Neural cell (in vitro differentiated cells): ENCODE measurements around the gene P4HA3. TPM values are rescaled to one million over a fixed set of nuclear protein-coding genes. Genes with fewer than 3 reads are reported as not detected.

ENCODE experiments used
- H2AFZ ChIP-seq: fragments of 200-600, 300-800 bp; sonication (generic), shearing (Covaris generic); 2 replicates; pipeline ENCODE4 v1.6.0; 2014; ENCODE audit warnings: low read depth, mild to moderate bottlenecking, antibody characterized with exemption, low read length, moderate library complexity
- H3F3A ChIP-seq: fragments of 200-600 bp; shearing (Covaris generic); 2 replicates; pipeline ENCODE4 v1.6.1; 2016; ENCODE audit warnings: mild to moderate bottlenecking, moderate library complexity, mixed read lengths, antibody characterized with exemption, low read length; ENCODE audit not compliant: insufficient read depth, poor library complexity, severe bottlenecking
- H3K27ac ChIP-seq: fragments of 200-600, 300-800 bp; sonication (generic), shearing (Covaris generic); 2 replicates; pipeline ENCODE4 v1.5.1; 2014; ENCODE audit warnings: mild to moderate bottlenecking, low read length, moderate library complexity
- H3K27me3 ChIP-seq: fragments of 300-800, 200-600 bp; sonication (generic), shearing (Covaris generic); 2 replicates; pipeline ENCODE4 v1.6.0; 2014; ENCODE audit warnings: mild to moderate bottlenecking, low read depth, low read length, moderate library complexity; ENCODE audit not compliant: insufficient read depth
- H3K36me3 ChIP-seq: fragments of 300-800, 200-600 bp; sonication (generic), shearing (Covaris generic); 2 replicates; pipeline ENCODE4 v1.5.1; 2014; ENCODE audit warnings: mild to moderate bottlenecking, antibody characterized with exemption, low read length, moderate library complexity; ENCODE audit not compliant: insufficient read depth
- H3K4me2 ChIP-seq: fragments of 300-800, 200-600 bp; sonication (generic), shearing (Covaris generic); 2 replicates; pipeline ENCODE4 v1.6.0; 2014; ENCODE audit warnings: mild to moderate bottlenecking, low read length
- H3K4me3 ChIP-seq: fragments of 300-800, 200-600 bp; sonication (generic), shearing (Covaris generic); 2 replicates; pipeline ENCODE4 v1.5.1; 2014; ENCODE audit warnings: mild to moderate bottlenecking, low read length, moderate library complexity
- H3K79me2 ChIP-seq: fragments of 200-600 bp; shearing (Covaris generic); replicated peaks from 2 replicates; pipeline ENCODE4 v1.6.0; 2014; ENCODE audit warnings: mild to moderate bottlenecking, low read length, moderate library complexity; ENCODE audit not compliant: insufficient read depth
- H3K9ac ChIP-seq: fragments of 300-800, 200-600 bp; sonication (generic), shearing (Covaris generic); 2 replicates; pipeline ENCODE4 v1.6.1; 2016; ENCODE audit warnings: mild to moderate bottlenecking, low read length, mixed read lengths
- H3K9me2 ChIP-seq: fragments of 200-600 bp; shearing (Covaris generic); 2 replicates; pipeline ENCODE4 v1.6.1; 2016; ENCODE audit warnings: mild to moderate bottlenecking, low read length, mixed read lengths; ENCODE audit not compliant: insufficient read depth
- H3K9me3 ChIP-seq: fragments of 200-600, 300-800 bp; sonication (generic), shearing (Covaris generic); 2 replicates; pipeline ENCODE4 v1.6.1; 2016; ENCODE audit warnings: mild to moderate bottlenecking, mixed run types, low read length, moderate library complexity, mixed read lengths
- H4K20me1 ChIP-seq: fragments of 200-600 bp; shearing (Covaris generic); 2 replicates; pipeline ENCODE4 v1.6.1; 2016; ENCODE audit warnings: mild to moderate bottlenecking, mixed run types; ENCODE audit not compliant: insufficient read depth
- CTCF ChIP-seq: fragments of 450-650 bp; IDR thresholded peaks from 2 replicates; pipeline ENCODE4 v1.5.1; 2014; ENCODE audit warnings: antibody characterized with exemption, mild to moderate bottlenecking, moderate library complexity; ENCODE audit not compliant: poor library complexity, severe bottlenecking
- EP300 ChIP-seq: fragments of 450-650 bp; conservative IDR thresholded peaks from 2 replicates; pipeline ENCODE4 v1.6.1; 2014; ENCODE audit warnings: antibody characterized with exemption, mild to moderate bottlenecking, moderate library complexity; ENCODE audit not compliant: poor library complexity, severe bottlenecking
- EZH2 ChIP-seq: fragments of 200-600, 300-800 bp; shearing (Covaris generic), sonication (generic); IDR thresholded peaks from 2 replicates; pipeline ENCODE4 v1.6.1; 2014; ENCODE audit warnings: antibody characterized with exemption, low read length, borderline replicate concordance, mild to moderate bottlenecking; ENCODE audit not compliant: insufficient read depth, poor library complexity, severe bottlenecking
- MXI1 ChIP-seq: fragments of 450-650 bp; conservative IDR thresholded peaks from 2 replicates; pipeline ENCODE4 v1.6.1; 2014; ENCODE audit warnings: antibody characterized with exemption, mild to moderate bottlenecking; ENCODE audit not compliant: poor library complexity, severe bottlenecking
- POLR2AphosphoS5 ChIP-seq: IDR thresholded peaks from 2 replicates; pipeline ENCODE4 v1.6.1; 2012
- RAD21 ChIP-seq: fragments of 450-650 bp; conservative IDR thresholded peaks from 2 replicates; pipeline ENCODE4 v1.6.1; 2014; ENCODE audit warnings: antibody characterized with exemption, mild to moderate bottlenecking, moderate library complexity
- REST ChIP-seq: IDR thresholded peaks from 2 replicates; pipeline ENCODE4 v1.6.1; 2012; ENCODE audit warnings: borderline replicate concordance
- SMC3 ChIP-seq: fragments of 450-650 bp; conservative IDR thresholded peaks from 2 replicates; pipeline ENCODE4 v1.6.1; 2014; ENCODE audit warnings: antibody characterized with exemption, mild to moderate bottlenecking, moderate library complexity; ENCODE audit not compliant: poor library complexity
- TAF1 ChIP-seq: IDR thresholded peaks from 2 replicates; pipeline ENCODE4 v1.6.1; 2012; ENCODE audit warnings: low read depth
- polyA plus RNA-seq: library from polyadenylated mRNA; depleted of rRNA; stranded (reverse); fragments of >200 nt; gene quantifications from 2 replicates; pipeline ENCODE4 v1.2.3, GENCODE V29; 2014

The P4HA3 gene
- polyA plus RNA-seq, 1 donor from 2014 or later: not detected

GRCh38 chr11:74249496-74249895 is 61.9 kb downstream of the P4HA3 start:
- Histone ChIP-seq H2AFZ (no peak overlapping the region), H3K79me2 (no peaks in the 10 kb centered on the region), H3K9me2 (no peaks in the 10 kb centered on the region), H4K20me1 (no peaks in the 10 kb centered on the region), H3F3A (no peaks in the 10 kb centered on the region), H3K9me3 (no peaks in the 10 kb centered on the region), H3K9ac (no peak overlapping the region), H3K27ac (no peak overlapping the region), H3K4me2 (no peak overlapping the region), H3K4me3 (no peak overlapping the region), H3K36me3 (peaks cover 11% of the 10 kb centered on the region), H3K27me3 (no peaks in the 10 kb centered on the region)
- TF ChIP-seq MXI1 (no peak), RAD21 (no peak), EZH2 (no peak), SMC3 (no peak), TAF1 (no peak), CTCF (no peak)

GRCh38 chr11:74248469-74248868 is 63.0 kb downstream of the P4HA3 start:
- Histone ChIP-seq H4K20me1 (no peaks in the 10 kb centered on the region), H3F3A (no peaks in the 10 kb centered on the region), H3K4me3 (no peak overlapping the region), H3K9ac (no peak overlapping the region), H3K27me3 (no peaks in the 10 kb centered on the region), H2AFZ (no peak overlapping the region), H3K9me2 (no peaks in the 10 kb centered on the region), H3K36me3 (peaks cover 11% of the 10 kb centered on the region), H3K4me2 (no peak overlapping the region), H3K27ac (no peak overlapping the region), H3K9me3 (no peaks in the 10 kb centered on the region), H3K79me2 (no peaks in the 10 kb centered on the region)
- TF ChIP-seq POLR2AphosphoS5: no peak
- no peak for TF ChIP-seq SMC3
- TF ChIP-seq EZH2: no peak
- no peak for TF ChIP-seq RAD21
- TF ChIP-seq MXI1: no peak
- no peak for TF ChIP-seq EP300
- no peak for TF ChIP-seq CTCF
- TF ChIP-seq REST: no peak
- TF ChIP-seq TAF1: no peak
